Vagina (tissue), 2 donors: Measurements from ENCODE around the gene CLHC1.

Experiments used
- CTCF ChIP-seq, 3 experiments: fragments of 450-650 bp in 2 of 3; fragments of 200-600 bp in 1 of 3; sonication (generic) in 1 of 3; IDR thresholded peaks; one replicate each; pipeline ENCODE4 v1.5.1; 2017 to 2019; ENCODE audit warnings: antibody characterized with exemption in 3 of 3, mild to moderate bottlenecking in 2 of 3, moderate library complexity in 2 of 3
- POLR2A ChIP-seq, 2 donors: fragments of 450-650 bp; IDR thresholded peaks; one replicate each; pipeline ENCODE4 v1.6.1; 2017; ENCODE audit warnings: antibody characterized with exemption in 2 of 2, mild to moderate bottlenecking in 2 of 2, moderate library complexity in 2 of 2
- POLR2AphosphoS5 ChIP-seq, 2 donors: sonication (generic); formaldehyde crosslinking; IDR thresholded peaks; one replicate each; pipeline ENCODE4 v1.9.0; 2017; ENCODE audit warnings: antibody characterized with exemption in 2 of 2, mild to moderate bottlenecking in 2 of 2, low read depth in 1 of 2; ENCODE audit not compliant: insufficient read depth in 1 of 2

DNA sequence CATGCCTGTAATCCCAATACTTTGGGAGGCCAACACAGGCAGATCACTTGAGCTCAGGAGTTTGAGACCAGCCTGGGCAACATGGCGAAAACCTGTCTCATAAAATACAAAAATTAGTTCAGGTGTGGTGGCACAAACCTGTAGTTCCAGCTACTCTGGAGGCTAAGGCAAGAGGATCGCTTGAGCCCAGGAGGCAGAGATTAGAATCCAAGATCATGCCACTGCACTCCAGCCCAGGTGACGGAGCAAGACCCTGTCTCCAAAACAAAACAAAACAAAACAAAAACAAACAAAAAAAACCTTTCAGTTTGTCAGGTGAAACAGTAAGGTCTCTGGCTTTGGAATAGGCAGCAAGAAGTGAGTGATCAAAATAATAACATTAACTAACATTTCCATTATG, 84.6 kb downstream of the CLHC1 start:
- no peak for TF ChIP-seq CTCF (IDR thresholded peaks at IDR 0.05)
- TF ChIP-seq POLR2AphosphoS5 (IDR thresholded peaks at IDR 0.05; ENCODE audit: insufficient read depth in 1 of 2, low read depth in 1 of 2) = no peak
- no peak for TF ChIP-seq POLR2A (IDR thresholded peaks at IDR 0.05)
